SK-N-SH treated with all-trans-retinoic acid at 6 μM for 48 hours (cell line): ENCODE measurements around the gene MOSMO.

Source experiments
- ATAC-seq: fragments of 200-7000 bp; cut with Tn5 transposase; 3 replicates; pipeline ENCODE4 v1.9.1; 2020; ENCODE audit warnings: mild to moderate bottlenecking, moderate library complexity
- ARNTL ChIP-seq: fragments of 450-650 bp; formaldehyde crosslinking; IDR thresholded peaks from 2 replicates; pipeline ENCODE4 v1.5.0; 2020; ENCODE audit warnings: low read depth, mild to moderate bottlenecking, moderate library complexity, borderline replicate concordance
- CSDC2 ChIP-seq: fragments of 250-450 bp; sonication (Bioruptor Pico); IDR thresholded peaks from 2 replicates; pipeline ENCODE4 v1.5.0; 2020; ENCODE audit warnings: mild to moderate bottlenecking, moderate library complexity
- ESRRG ChIP-seq: fragments of 250-450 bp; sonication (Bioruptor Pico); IDR thresholded peaks from 2 replicates; pipeline ENCODE4 v1.6.1; 2021; ENCODE audit warnings: mild to moderate bottlenecking
- ISL1 ChIP-seq: fragments of 250-450 bp; sonication (Bioruptor Pico); IDR thresholded peaks from 2 replicates; pipeline ENCODE4 v2.1.2; 2022; ENCODE audit warnings: mild to moderate bottlenecking, moderate library complexity
- OSR1 ChIP-seq: fragments of 250-450 bp; sonication (Bioruptor Pico); IDR thresholded peaks from 2 replicates; pipeline ENCODE4 v1.8.0; 2022; ENCODE audit warnings: moderate library complexity, mild to moderate bottlenecking, inconsistent platforms
- PPARA ChIP-seq: fragments of 250-450 bp; sonication (Bioruptor Pico); IDR thresholded peaks from 2 replicates; pipeline ENCODE4 v1.5.0; 2020; ENCODE audit warnings: mild to moderate bottlenecking, borderline replicate concordance
- RARB ChIP-seq: fragments of 250-450 bp; sonication (Bioruptor Pico); IDR thresholded peaks from 2 replicates; pipeline ENCODE4 v1.8.0; 2021; ENCODE audit warnings: mild to moderate bottlenecking, moderate library complexity
- SNAI2 ChIP-seq: fragments of 250-450 bp; sonication (Bioruptor Pico); IDR thresholded peaks from 2 replicates; pipeline ENCODE4 v1.5.0; 2020; ENCODE audit warnings: mild to moderate bottlenecking, moderate library complexity
- TCF4 ChIP-seq: fragments of 250-450 bp; sonication (Bioruptor Pico); IDR thresholded peaks from 2 replicates; pipeline ENCODE4 v1.8.0; 2021; ENCODE audit warnings: mild to moderate bottlenecking, moderate library complexity, borderline replicate concordance
- TOX ChIP-seq: fragments of 250-450 bp; sonication (Bioruptor Pico); IDR thresholded peaks from 2 replicates; pipeline ENCODE4 v1.8.0; 2021; ENCODE audit warnings: mild to moderate bottlenecking, moderate library complexity, borderline replicate concordance
- ZC3H10 ChIP-seq: fragments of 250-450 bp; sonication (Bioruptor Pico); IDR thresholded peaks from 2 replicates; pipeline ENCODE4 v1.5.1; 2021; ENCODE audit warnings: mild to moderate bottlenecking, moderate library complexity
- ZFP30 ChIP-seq: fragments of 450-650 bp; formaldehyde crosslinking; IDR thresholded peaks from 2 replicates; pipeline ENCODE4 v1.5.0; 2022; ENCODE audit warnings: mild to moderate bottlenecking, moderate library complexity
- ZNF565 ChIP-seq: fragments of 450-650 bp; formaldehyde crosslinking; conservative IDR thresholded peaks from 2 replicates; pipeline ENCODE4 v1.5.0; 2020; ENCODE audit warnings: low read depth, mild to moderate bottlenecking, moderate library complexity
- ZNF70 ChIP-seq: fragments of 450-650 bp; formaldehyde crosslinking; IDR thresholded peaks from 2 replicates; pipeline ENCODE4 v1.5.0; 2020; ENCODE audit warnings: mild to moderate bottlenecking, moderate library complexity
- ZNF8 ChIP-seq: fragments of 450-650 bp; formaldehyde crosslinking; IDR thresholded peaks from 2 replicates; pipeline ENCODE4 v1.5.0; 2020; ENCODE audit warnings: mild to moderate bottlenecking, moderate library complexity
- TF ChIP-seq, protein P1 (sequence below): fragments of 250-450 bp; sonication (Bioruptor Pico); IDR thresholded peaks from 2 replicates; pipeline ENCODE4 v1.8.0; 2020; ENCODE audit warnings: mild to moderate bottlenecking, moderate library complexity, borderline replicate concordance
- TF ChIP-seq, protein P2 (sequence below): fragments of 250-450 bp; sonication (Bioruptor Pico); IDR thresholded peaks from 2 replicates; pipeline ENCODE4 v1.5.0; 2020; ENCODE audit warnings: mild to moderate bottlenecking, moderate library complexity
- TF ChIP-seq, protein P3 (sequence below): fragments of 250-450 bp; sonication (Bioruptor Pico); IDR thresholded peaks from 2 replicates; pipeline ENCODE4 v1.8.0; 2021; ENCODE audit warnings: low read depth, mild to moderate bottlenecking, moderate library complexity, borderline replicate concordance
- TF ChIP-seq, protein P4 (sequence below): fragments of 250-450 bp; sonication (Bioruptor Pico); IDR thresholded peaks from 2 replicates; pipeline ENCODE4 v1.5.1; 2021; ENCODE audit warnings: mild to moderate bottlenecking, moderate library complexity
- TF ChIP-seq, protein P5 (sequence below): fragments of 250-450 bp; sonication (Bioruptor Pico); IDR thresholded peaks from 2 replicates; pipeline ENCODE4 v1.5.1; 2020; ENCODE audit warnings: low read depth, mild to moderate bottlenecking, moderate library complexity

The MOSMO gene

DNA sequence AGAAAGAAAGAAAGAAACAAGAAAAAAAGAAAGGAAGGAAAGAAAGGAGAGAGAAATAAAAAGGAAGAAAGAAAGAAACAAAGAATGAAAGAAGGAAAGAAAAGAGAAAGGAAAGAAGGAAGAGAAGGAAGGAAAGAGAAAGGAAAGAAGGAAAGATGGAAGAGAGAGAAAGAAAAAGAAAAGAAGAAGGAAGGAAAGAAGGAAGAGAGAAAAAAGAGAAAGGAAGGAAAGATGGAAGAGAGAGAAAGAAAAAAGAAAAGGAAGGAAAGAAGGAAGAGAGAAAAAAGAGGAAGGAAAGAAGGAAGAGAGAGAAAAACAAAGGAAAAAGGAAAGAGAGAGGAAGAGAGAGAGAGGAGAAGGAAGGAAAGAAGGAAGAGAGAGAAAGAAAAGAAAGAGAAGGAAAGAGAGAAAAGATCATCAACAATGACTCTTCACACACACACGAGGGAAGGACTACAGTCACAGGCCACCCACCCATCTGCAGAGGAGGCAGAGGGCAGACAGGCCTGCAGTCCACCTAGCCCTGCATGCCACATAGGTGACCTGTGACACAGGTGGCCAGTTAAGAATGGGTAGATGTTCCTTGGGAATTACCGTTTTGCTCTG lies 108.3 kb downstream of the MOSMO start (continued):
- TF ChIP-seq, protein P1, sequence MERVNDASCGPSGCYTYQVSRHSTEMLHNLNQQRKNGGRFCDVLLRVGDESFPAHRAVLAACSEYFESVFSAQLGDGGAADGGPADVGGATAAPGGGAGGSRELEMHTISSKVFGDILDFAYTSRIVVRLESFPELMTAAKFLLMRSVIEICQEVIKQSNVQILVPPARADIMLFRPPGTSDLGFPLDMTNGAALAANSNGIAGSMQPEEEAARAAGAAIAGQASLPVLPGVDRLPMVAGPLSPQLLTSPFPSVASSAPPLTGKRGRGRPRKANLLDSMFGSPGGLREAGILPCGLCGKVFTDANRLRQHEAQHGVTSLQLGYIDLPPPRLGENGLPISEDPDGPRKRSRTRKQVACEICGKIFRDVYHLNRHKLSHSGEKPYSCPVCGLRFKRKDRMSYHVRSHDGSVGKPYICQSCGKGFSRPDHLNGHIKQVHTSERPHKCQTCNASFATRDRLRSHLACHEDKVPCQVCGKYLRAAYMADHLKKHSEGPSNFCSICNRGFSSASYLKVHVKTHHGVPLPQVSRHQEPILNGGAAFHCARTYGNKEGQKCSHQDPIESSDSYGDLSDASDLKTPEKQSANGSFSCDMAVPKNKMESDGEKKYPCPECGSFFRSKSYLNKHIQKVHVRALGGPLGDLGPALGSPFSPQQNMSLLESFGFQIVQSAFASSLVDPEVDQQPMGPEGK (CRISPR knock-in tag) = no peak
- TF ChIP-seq, all 23 proteins: peak for 0

DNA sequence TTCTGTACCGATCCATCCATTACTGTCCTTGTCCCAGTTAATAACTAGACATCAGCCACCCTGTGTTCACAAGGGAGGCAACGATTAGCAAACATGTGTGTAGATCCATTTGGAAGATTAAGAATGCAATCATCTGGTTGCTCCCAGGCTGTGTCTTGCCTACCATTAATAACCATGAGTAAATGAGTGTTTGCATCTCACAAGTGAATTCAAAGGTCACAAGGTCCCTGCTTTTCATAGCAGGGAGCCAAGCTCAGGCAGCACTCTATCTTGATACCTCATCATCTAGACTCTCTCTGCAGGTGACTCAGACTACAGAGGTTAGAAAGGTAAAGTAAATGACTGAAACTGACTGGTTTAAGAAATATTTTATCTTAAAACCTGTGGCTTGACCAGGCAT lies 109.7 kb downstream of the MOSMO start:
- TF ChIP-seq ISL1 (CRISPR knock-in tag) (no peak), ZNF70 (CRISPR knock-in tag) (no peak), SNAI2 (CRISPR knock-in tag) (no peak), CSDC2 (CRISPR knock-in tag) (no peak), ZC3H10 (CRISPR knock-in tag) (no peak)
- TF ChIP-seq, protein P2, sequence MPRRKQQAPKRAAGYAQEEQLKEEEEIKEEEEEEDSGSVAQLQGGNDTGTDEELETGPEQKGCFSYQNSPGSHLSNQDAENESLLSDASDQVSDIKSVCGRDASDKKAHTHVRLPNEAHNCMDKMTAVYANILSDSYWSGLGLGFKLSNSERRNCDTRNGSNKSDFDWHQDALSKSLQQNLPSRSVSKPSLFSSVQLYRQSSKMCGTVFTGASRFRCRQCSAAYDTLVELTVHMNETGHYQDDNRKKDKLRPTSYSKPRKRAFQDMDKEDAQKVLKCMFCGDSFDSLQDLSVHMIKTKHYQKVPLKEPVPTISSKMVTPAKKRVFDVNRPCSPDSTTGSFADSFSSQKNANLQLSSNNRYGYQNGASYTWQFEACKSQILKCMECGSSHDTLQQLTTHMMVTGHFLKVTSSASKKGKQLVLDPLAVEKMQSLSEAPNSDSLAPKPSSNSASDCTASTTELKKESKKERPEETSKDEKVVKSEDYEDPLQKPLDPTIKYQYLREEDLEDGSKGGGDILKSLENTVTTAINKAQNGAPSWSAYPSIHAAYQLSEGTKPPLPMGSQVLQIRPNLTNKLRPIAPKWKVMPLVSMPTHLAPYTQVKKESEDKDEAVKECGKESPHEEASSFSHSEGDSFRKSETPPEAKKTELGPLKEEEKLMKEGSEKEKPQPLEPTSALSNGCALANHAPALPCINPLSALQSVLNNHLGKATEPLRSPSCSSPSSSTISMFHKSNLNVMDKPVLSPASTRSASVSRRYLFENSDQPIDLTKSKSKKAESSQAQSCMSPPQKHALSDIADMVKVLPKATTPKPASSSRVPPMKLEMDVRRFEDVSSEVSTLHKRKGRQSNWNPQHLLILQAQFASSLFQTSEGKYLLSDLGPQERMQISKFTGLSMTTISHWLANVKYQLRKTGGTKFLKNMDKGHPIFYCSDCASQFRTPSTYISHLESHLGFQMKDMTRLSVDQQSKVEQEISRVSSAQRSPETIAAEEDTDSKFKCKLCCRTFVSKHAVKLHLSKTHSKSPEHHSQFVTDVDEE (CRISPR knock-in tag) = no peak
- TF ChIP-seq, protein P3, sequence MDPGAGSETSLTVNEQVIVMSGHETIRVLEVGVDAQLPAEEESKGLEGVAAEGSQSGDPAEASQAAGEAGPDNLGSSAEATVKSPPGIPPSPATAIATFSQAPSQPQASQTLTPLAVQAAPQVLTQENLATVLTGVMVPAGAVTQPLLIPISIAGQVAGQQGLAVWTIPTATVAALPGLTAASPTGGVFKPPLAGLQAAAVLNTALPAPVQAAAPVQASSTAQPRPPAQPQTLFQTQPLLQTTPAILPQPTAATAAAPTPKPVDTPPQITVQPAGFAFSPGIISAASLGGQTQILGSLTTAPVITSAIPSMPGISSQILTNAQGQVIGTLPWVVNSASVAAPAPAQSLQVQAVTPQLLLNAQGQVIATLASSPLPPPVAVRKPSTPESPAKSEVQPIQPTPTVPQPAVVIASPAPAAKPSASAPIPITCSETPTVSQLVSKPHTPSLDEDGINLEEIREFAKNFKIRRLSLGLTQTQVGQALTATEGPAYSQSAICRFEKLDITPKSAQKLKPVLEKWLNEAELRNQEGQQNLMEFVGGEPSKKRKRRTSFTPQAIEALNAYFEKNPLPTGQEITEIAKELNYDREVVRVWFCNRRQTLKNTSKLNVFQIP (CRISPR knock-in tag) = no peak
- TF ChIP-seq, protein P1 (CRISPR knock-in tag) = no peak
- ATAC-seq = no peak

DNA sequence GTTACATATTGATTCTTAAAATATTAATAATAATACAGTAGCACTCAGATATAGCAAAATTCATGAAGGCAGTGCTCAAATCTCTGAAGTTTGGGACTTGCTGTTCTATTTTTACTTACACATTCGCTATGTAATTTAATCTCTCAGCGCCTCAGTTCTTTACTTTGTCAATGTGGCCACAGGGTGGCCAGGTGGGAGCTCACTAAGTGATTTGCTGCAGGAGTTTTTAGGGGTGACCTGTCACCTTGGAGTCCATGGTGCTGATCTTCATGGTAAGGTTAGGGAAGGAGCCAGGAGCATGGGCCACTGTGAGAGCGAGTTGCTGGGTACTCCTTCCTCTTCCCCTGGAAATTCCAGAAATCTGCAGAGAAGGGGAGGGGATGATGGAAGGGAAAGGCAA lies 112.5 kb downstream of the MOSMO start:
- no peak for ATAC-seq
- TF ChIP-seq, protein P4, sequence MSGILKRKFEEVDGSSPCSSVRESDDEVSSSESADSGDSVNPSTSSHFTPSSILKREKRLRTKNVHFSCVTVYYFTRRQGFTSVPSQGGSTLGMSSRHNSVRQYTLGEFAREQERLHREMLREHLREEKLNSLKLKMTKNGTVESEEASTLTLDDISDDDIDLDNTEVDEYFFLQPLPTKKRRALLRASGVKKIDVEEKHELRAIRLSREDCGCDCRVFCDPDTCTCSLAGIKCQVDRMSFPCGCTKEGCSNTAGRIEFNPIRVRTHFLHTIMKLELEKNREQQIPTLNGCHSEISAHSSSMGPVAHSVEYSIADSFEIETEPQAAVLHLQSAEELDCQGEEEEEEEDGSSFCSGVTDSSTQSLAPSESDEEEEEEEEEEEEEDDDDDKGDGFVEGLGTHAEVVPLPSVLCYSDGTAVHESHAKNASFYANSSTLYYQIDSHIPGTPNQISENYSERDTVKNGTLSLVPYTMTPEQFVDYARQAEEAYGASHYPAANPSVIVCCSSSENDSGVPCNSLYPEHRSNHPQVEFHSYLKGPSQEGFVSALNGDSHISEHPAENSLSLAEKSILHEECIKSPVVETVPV (CRISPR knock-in tag) = no peak

DNA sequence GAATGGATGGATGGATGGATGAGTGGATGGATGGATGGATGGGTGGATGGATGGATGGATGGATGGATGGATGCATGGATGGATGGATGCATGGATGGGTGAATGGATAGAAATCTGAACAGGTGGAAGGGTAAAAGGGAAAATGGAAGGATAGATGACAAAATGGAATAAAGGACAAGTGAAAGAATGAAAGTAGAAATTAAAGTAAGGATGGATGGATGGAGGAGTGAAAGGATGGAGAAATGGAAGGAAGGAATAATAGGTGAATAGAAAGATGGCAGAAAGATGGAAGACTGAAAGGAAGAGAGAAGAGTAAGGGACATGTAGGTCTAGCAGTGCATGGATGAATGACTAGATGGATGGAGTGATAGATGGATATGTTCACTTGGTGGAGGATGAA lies 114.3 kb downstream of the MOSMO start:
- TF ChIP-seq ESRRG (CRISPR knock-in tag) (no peak), RARB (CRISPR knock-in tag) (no peak), ARNTL (no peak), ZFP30 (CRISPR knock-in tag) (no peak), ZNF565 (CRISPR knock-in tag) (no peak), ISL1 (CRISPR knock-in tag) (no peak), TCF4 (no peak), ZNF8 (CRISPR knock-in tag) (no peak), TOX (CRISPR knock-in tag) (no peak), PPARA (CRISPR knock-in tag) (no peak), ZNF70 (CRISPR knock-in tag) (no peak), OSR1 (CRISPR knock-in tag) (no peak), ZC3H10 (CRISPR knock-in tag) (no peak)
- TF ChIP-seq, protein P5, sequence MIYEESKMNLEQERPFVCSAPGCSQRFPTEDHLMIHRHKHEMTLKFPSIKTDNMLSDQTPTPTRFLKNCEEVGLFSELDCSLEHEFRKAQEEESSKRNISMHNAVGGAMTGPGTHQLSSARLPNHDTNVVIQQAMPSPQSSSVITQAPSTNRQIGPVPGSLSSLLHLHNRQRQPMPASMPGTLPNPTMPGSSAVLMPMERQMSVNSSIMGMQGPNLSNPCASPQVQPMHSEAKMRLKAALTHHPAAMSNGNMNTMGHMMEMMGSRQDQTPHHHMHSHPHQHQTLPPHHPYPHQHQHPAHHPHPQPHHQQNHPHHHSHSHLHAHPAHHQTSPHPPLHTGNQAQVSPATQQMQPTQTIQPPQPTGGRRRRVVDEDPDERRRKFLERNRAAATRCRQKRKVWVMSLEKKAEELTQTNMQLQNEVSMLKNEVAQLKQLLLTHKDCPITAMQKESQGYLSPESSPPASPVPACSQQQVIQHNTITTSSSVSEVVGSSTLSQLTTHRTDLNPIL (CRISPR knock-in tag) = no peak
- TF ChIP-seq, protein P3 (CRISPR knock-in tag) = no peak
- ATAC-seq = no peak
